Measurements from ENCODE around the gene ARHGAP24. TPM values are rescaled to one million over a fixed set of nuclear protein-coding genes. Genes with fewer than 3 reads are reported as not detected.
"Not testable (repeated sequence)": the region's sequence is repeated elsewhere in the genome, so short reads cannot be mapped to it uniquely, and the experiment has no call there.

The ARHGAP24 gene
- polyA plus RNA-seq, 1 donor = 53.2 TPM

DNA sequence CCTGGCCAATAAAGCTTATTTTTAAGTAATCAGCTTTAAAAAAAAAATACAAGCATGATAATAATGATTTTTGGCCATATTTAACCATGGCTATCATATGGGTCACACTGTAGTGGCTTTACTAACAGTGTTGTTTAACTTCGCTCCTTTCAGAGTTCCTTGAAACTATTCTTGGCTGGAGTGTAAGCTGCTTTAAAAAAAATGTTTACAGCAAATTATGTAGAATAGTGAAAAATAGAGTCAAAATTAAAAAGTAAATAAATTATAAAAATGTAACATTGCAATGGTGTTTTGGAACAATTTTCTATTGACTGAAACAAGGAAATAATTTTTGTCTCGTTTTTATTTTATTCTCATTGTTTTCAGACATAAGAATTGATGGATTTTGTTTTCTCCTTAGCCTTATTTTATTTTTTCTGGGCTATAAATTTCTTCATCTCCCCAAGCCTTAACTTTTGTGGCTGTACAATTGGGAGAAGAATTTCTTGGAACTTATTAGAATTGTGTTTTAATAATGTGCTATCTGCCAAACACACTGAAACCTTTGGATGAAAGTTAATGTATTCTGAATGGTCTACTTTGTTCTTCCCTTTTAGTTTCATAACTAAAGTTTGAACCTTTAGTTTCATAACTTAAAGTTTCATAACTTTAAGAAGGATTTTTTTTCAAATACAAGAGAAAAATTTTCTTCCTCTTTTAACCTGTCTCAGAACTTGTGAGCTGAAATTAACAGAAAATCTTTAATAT, 182.0 kb downstream of the ARHGAP24 start:
- DNase-seq (ENCODE audit: low read depth) = no peak

DNA sequence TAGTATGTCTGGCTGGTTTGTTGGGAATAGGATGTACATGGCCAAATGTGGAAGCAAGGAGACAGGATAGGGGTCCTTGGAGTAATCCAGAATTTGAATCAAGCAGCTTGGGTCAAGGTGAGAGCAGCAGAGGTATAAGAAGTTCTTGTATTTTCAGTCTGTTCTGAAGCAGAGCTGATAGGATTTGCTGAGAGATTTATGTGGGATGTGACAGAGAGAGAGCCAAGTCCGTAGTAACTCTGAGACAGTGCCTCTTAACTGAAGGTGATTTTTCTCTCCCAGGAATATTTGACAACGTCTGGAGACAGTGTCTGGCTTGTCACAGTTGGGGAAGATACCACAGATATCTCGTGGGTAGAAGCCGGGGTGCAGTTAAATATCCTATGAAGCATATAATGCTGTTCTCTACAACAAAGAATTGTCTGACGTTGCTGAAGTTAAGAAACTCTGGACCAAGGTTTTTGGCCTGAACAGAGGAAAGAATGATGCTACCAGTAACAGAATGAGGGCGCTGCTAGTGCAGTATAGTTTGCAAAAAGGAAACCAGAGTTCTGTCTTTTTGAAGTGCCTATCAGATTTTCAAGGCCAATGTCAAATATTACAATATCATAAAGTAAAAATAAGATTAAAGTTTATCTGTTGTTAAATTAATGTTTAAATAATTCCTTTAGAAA, 184.0 kb downstream of the ARHGAP24 start:
- no peak for DNase-seq (ENCODE audit: low read depth)

DNA sequence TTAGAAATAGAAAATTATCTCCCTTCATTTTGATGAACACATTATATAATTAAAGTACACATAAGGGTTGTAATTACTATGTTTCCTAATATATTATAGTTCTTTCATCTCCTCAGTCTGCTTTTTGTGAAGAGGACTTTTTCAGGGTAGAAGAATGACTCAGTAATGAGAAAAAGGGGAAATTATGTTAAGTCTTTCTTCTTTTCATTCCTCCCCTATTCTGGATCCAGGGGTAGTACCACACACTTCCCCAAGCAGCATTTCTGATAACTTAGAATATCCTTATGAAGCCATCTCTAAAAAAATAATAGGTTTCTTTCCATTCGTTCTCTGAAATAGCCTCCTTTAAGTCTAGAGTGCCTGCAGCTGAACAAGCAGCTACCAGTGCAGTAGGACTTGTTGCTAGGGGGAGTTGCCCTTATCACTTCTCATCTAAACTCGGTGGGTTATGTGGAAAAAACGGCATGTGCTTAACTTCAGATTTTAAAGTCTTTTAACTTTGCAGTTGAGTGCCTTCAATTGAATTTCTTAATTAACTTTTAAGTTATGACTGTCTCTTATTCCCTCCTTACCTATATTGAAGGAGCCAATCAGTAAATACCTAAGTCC, 184.8 kb downstream of the ARHGAP24 start:
- DNase-seq (ENCODE audit: low read depth) = no peak

DNA sequence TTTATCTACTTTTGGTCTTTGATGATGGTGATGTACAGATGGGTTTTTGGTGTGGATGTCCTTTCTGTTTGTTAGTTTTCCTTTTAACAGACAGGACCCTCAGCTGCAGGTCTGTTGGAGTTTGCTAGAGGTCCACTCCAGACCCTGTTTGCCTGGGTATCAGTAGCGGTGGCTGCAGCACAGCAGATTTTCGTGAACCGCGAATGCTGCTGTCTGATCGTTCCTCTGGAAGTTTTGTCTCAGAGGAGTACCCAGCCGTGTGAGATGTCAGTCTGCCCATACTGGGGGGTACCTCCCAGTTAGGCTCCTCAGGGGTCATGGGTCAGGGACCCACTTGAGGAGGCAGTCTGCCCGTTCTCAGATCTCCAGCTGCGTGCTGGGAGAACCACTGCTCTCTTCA, 191.7 kb downstream of the ARHGAP24 start:
- not testable (repeated sequence) for DNase-seq (ENCODE audit: low read depth)

DNA sequence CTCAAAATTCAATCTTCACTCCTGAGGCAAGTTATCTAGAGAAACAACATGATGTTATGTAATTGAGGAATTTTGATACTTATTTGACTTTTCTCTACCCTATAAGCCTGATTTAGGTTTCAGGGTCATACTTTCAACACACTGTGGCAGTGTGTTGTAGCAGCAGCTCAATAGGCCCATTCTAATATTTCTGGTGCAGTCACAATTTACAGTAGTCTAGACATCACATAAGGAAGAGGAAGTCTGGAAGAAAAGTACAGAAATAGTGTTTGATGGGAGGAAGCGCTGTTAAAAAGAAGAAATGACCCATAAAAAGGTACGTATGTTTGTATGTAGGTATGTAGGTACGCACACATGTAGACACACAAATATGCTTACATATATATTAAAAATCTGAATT, 194.3 kb downstream of the ARHGAP24 start:
- no peak for DNase-seq (ENCODE audit: low read depth)

DNA sequence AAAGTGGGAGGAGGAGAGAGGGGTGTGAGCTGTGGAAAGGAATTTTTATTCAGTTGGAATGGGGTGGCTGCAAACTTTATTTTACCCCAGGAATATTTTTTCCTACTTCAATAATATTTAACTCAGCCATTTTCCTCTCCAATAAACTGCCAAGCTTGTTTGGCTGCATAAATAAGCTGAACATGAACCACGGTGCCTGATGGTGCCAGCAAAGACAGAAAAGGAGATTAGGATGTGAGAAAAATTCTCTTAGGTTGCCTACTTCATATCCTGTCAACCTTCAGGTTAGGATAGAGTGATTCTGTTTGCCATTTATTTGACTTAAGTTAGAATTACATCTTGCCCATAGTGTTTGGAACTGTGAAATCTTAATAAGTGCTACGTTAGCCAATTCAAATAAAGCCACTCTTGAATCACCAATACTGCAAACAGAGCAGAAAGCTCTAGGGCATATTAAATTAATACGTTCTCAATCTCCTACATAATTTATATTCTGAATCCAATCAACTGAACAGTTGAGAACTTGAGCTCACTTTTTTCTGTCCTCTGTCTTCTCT, 195.1 kb downstream of the ARHGAP24 start:
- no peak for DNase-seq (ENCODE audit: low read depth)

DNA sequence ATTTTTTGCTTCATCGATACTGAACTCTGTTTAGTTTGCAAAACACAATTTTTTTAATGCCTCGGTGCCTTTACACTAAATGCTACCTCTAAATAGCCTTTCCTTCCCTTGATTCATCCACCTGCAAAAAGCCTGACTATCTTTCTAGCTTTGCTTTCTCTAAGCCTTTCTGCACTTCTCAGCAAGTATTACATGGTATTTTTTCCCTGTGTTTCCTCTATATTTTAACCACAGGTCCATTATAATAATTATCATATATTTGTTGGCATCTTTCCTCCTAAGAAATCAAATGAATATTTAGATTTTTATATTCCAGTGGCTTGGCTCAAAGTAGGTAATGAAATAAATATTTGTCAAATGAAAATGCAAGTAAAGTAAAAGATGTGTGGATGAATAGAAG, 196.2 kb downstream of the ARHGAP24 start:
- no peak for DNase-seq (ENCODE audit: low read depth)

DNA sequence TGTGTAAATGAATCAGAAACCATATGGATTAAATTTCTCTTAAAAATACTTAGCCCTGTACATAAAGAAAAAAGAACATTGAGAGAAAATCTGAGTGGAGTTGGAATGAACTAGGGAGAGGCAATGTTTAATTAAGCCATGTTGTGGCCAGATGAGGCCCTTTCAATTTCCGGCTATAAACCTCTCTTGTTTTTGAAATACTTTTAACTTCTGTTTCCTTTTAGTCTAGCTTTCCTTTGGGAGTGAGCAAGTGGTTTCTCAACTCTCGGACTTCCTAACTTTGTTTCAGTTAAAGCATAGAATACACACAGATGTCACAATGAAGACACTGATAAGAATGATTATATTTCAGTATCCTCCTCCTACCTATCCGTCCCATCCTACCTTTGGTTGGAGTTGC, 197.2 kb downstream of the ARHGAP24 start:
- DNase-seq (ENCODE audit: low read depth) = no peak

DNA sequence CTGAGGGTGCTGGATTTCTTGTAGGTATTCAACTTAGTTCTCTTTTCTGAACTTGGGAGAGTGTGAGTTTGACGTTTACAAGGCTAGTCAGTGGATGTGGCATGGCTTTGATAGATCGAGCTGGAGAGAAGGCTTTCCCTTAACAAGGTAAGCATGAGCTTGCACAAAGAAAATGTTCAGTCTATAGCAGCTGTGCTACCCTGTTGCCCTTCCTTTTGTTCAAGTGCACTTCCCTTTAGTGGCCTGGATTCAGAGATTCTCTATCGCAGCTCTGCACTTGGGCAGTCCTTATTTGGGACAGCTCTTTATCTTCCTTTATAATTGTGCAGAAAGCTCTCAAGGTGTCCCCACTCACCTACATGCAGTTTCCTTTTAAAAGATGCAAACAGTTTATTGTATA, 198.0 kb downstream of the ARHGAP24 start:
- no peak for DNase-seq (ENCODE audit: low read depth)

DNA sequence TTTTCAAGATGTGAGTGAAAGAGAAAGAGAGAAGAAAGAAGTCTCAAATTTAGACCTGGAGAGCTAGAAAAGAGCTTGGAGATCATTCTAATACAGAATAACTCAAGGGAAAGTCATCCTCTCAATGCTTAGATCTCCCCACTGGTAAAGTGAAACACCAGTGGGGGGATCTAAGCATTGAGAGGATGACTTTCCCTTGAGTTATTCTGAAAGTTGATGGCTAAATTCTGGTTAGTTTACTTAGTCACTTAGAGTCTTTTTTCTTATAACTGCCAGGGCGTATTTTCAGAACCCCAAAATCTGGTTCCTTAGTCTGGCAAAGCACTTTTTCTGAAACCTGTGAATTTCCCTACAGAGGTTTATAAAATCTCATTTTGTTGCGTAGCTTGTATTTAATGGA, 198.6 kb downstream of the ARHGAP24 start:
- no peak for DNase-seq (ENCODE audit: low read depth)

DNA sequence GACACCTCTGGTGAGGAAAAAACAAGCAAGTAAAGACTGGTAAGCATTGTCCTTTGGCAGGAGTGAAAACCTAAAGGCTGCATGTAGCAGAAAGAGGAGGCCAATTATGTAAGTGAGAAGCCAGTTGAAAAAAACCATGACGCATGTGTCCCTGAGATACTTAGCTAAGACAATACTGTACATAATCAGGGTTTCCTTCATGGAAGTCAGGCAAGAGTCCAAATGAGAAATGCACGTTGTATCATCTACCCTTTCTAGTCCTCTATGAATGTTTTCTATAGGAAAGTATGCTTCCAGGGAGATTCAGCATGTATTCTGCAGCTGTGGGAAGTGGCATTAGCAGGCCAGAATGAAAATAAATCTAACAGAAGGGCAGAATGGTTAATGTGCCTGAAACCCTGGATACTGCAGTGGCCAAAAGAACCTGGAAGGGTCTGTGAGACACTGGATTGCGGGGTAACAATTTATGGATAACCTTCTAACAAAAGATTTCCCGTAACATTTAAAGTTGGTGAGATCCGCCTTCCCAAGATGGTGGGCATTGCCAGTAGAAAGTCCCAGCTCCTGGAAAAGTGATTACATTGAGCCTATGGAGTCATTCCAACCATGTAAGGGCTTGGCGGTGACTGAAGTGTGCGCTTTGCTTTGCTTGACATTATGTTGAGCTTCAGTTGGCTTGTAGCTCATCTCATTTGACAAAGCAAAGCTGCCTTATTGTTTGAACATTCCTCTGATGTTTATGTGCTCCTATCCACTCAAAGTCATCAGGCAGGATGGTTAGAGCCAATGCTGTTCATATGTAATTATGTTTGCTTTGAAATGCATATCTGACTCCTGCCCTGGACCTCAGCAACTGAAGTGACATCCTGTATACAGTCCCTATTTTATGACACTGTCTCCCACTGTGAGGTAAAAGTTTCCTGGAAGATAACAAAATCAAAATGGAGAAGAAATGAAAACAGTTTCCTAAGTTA, 200.4 kb downstream of the ARHGAP24 start:
- no peak for DNase-seq (ENCODE audit: low read depth)

DNA sequence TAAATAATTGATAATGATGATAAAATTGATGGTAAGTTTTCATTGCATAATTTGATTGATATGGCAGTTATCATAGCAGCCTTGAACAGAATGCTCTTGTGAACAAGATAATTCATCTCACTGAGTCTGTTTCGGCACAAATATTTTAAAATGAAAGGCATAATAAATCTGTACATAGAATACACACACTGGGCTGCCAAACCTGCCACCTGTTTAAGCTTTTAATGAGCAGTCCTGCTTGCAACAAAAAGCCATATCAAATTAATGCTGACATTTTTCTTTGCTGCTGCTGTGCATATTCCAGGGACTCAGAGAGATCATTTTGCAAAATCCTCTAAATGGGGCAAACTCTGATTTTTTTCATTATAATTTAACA, 201.1 kb downstream of the ARHGAP24 start:
- DNase-seq (ENCODE audit: low read depth) = no peak

DNA sequence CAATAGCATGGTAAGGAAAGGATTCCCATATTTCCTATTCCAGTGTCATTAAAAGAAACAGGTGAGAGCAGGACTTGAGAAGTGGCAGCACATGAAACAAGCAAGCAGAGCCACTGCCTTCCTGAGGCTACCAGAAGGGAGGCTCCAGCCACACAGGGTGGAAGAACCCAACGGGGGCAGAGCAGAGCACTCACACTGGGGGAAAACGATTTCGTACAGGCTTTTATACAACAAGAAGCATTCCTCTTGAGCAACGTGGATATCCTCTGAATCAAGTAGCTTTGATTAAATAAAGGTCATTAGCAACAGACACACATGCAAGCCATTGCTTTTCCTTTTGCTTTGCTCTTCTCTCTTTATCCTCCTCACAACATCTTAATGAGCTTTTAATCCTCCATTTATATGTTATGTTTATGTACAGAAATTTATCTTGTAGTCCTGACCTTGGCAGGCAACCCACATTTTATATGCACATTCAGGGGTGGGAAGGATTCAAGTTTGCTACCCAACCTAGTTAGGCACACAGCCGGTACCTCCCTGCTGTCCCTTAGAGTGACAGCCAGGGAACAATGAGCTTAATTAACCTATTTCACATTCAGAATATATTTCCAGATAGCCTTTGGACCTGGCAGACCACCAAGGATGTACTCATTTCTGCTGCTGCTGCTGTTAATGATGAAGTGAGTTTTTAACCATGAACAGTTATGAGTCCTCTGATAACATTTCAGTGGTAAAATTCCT, 202.1 kb downstream of the ARHGAP24 start:
- no peak for DNase-seq (ENCODE audit: low read depth)

DNA sequence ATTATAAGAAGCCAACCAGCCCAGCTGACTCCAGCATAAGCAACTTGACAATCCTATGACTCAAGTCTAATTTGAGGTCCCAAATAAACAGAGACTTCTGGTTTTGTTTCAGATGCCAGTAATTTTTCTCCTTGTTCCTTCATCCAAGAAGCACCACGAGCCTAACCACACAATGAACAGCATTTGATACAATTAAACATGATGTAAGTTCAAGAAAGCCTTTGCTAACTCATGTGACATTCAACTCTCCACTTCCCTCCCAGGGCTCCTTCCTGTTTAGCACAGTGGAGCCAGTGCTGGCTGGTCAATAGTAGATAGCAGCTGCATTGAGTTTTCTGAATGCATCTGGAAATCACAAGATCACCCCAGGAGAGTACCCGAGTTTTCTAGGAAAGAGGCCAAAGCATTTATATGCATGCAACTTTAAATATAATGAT, 206.3 kb downstream of the ARHGAP24 start:
- DNase-seq (ENCODE audit: low read depth) = peak; percentile 84

DNA sequence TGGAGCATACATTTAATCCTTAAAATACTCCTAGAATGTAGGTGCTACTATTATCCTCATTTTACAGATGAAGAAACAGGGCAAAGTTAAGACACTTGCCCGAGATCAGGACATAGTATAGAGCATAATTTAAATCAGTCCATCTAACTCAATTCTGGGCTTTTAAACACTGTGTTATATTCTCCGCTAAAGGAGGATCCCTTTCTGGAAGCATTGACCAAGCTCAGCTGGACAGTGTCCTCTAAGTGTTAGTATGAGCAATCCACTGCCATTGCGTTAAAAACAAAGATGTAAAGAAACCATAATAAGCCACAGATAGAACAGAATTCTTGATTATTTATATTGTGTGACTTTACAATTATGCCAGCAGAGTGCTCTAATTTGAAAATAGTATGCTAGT, 207.0 kb downstream of the ARHGAP24 start:
- DNase-seq (ENCODE audit: low read depth) = no peak

DNA sequence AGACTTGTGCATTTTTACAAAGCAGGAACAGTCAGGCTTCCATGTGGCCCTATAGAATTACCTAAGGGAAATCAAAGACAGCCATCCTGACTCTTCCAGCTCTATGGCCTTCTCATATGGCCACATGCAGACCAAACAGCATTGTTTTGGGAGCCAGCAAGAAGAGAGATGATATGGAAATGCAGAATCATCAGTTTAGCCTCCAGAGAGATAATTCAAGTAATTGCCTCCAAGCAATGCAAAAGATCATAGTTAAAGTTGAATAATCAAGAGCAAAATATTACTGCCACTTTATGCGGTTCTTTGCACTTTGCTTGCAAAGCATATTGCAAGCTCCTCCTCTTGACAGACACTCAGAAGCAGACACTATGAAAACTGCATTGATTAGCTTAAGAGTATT, 207.4 kb downstream of the ARHGAP24 start:
- DNase-seq (ENCODE audit: low read depth) = no peak

DNA sequence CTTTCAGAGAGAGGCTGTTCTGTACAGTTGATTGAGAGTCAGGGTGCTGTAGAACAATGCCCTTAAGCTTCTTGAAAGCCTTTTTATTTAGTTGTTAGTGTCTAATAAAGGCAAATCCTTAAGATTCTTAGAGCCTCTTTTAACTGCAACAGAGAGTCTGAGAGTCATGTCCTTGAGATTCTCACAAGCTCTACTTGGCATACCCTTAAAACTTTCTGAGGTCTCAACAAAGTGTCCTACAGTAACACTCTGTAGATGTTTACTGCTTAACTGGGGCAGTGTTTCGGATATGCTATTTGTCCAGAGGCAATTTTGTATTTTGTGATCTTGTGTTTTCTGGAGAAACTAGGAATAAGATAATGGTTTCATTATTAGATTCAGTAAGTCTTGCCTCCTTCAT, 209.7 kb downstream of the ARHGAP24 start:
- no peak for DNase-seq (ENCODE audit: low read depth)

DNA sequence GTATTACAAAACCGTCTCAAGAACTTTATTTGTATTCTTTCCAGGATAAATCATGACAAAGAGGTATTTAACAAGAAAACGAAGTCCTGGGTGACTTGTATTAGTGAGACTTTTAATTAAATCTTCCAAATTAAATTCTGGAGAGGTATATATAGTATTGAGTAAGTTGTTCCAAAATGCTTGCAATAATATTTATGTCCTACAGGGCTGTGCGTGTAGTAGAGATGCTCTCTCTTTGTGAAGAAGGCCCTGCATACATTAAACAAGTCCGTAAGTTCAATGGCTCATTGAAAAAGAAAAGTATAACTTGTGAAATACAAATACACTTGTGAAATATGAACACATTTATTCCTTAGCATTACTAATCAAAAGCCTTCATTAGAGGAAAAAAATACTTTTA, 211.4 kb downstream of the ARHGAP24 start:
- DNase-seq (ENCODE audit: low read depth) = no peak

DNA sequence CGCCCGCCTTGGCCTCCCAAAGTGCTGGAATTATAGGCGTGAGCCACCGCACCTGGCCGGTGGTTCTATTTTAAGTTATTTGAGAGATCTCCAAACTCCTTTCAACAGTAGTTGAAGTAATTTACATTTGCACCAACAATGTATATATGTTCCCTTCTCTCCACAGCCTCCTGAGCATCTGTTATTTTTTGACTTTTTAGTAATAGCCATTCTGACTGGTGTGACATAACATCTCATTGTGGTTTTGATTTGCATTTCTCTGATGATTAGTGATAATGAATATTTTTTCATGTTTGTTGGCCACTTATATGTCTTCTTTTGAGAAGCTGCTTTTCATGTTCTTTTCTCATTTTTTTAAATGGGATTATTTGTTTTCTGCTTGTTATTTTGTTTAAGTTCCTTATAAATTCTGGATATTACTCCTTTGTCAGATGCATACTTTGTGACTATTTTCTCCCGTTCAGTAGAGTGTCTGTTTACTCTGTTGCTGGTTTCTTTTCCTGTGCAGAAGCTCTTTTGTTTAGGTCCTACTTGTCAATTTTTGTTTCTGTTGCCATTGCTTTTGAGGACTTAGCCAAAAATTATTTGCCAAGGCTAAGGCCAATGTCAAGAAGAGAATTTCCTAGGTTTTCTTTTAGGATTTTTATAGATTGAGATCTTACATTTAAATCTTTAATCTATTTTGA, 213.2 kb downstream of the ARHGAP24 start:
- DNase-seq (ENCODE audit: low read depth) = no peak

DNA sequence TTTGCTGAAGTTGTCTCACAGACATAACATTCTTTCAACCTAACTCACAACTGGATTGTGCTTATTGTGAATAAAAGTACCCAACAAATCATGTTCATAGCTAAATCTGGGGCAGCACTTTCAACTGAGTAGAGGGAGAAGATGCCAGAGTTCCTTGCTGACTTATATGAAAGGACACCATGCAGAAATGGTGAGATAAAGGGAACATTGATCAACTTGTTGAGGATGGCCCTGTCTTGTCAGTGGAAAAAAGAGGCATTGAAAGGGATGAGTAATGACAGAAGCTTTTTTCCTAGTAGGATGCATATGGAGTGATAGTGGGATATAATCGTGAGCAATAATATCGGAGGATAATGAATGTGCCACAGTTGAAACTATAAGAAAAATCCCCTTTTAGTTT, 221.7 kb downstream of the ARHGAP24 start:
- DNase-seq (ENCODE audit: low read depth) = no peak
